ENCODE results near the gene TMEM225.
"Not testable (repeated sequence)": the region's sequence is repeated elsewhere in the genome, so short reads cannot be mapped to it uniquely, and the experiment has no call there.

TMEM225 gene, protein sequence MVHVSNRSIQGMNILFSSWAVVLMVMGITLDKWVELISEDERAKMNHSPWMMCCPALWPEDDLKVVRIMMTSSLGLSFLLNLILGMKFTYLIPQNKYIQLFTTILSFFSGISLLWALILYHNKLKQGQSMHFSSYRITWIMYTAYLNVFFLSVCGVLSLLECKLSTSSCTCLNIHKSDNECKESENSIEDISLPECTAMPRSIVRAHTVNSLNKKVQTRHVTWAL

DNA sequence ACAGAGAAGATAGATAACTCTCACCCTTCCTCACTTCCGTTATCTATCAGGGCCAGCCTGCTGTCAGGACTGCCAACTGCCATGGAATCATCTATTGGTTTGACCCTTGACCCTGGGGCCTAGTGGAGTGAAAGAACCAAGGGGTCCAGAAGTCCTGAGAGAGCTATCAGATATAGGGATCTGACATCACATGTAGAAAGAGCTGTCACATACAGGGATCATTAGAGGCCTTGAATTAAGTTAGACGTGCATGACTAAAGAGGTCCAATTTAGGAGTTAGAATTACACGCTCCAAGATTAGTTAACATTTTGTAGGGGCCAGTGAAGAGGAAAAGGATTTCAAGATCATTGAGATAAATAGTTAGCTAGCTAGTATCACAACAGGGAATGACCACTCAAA, at the start of gene TMEM225:
TMEM225 (minus strand) TSS at position 101 of the 400 bp plus-strand sequence. CDS start 245 bp downstream, outside the sequence.
- no peak for DNase-seq (ENCODE audit: low spot score)

DNA sequence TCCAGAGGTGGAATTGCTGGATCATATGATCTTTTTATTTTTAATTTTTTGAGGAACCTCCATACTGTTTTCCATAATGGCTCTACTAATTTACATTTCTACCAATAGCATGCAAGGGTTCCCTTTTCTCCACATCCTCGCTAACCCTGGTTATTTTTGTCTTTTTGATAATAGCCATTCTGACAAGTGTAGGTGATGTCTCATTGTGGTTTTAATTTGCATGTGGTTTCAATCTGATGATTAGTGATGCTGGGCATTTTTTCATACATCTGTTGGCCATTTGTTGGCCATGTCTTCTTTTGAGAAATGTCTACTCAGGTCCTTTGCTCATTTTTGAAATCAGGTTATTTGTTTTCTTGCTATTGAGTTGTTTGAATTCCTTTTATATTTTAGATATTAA, 38.6 kb upstream of the TMEM225 start:
- DNase-seq (ENCODE audit: low spot score), result no peak

DNA sequence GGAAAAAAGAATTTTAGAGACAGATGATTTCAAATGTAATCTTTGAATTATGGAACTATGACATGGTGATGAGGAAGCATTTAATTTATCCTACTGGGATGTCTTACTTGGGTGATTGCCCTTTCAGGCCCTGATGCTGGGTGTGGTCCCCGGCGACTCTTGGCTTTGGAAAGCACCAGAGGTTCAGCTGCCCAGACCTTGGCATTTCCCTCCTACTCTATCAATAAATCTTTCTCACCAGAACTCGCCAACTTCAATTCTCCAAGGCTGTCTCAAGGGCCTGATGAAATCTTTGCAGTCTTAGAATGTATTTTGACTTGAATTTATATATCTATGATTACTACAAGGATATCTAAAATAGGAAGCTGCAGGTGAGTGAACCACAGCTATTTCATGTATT, 35.5 kb upstream of the TMEM225 start:
- no peak for DNase-seq (ENCODE audit: low spot score)

DNA sequence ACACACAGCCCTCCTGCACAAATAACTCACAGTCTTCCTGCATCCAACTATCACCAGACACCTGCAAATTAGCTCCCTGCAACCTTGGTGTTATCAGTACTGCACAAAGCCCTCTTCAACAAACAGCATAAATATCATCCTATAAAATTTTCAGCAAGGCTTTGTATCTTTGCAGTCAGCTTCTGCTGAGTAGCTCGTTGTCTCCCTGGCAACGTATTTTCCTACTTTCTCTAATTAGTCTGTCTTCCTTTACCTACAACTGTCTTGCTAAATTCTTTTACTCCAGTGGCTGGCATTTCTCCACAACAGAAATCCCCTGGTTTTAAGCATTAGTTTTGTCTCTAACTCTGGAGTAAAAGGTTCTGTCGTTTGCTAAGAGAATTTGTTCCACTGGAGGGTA, 20.4 kb upstream of the TMEM225 start:
- DNase-seq (ENCODE audit: low spot score), result no peak

DNA sequence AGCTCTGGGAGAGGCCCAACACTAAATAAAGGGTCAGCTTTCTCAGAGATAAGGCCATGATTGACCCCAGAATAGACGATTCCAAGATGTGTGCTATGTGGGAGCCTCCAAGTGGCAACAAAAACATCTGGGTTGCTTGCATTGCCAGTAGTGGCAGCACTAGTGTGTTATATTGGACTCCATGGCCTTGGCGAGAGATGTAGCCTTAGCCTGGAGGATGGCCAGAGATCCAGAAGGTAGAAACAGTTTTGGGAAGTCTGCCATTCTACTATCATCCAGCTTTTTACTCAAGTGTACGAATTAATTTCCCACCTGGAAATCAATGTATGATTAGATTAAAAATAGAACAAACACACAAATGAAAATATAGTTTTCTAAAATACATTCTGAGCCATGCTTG, 19.5 kb upstream of the TMEM225 start:
- DNase-seq (ENCODE audit: low spot score), result no peak

DNA sequence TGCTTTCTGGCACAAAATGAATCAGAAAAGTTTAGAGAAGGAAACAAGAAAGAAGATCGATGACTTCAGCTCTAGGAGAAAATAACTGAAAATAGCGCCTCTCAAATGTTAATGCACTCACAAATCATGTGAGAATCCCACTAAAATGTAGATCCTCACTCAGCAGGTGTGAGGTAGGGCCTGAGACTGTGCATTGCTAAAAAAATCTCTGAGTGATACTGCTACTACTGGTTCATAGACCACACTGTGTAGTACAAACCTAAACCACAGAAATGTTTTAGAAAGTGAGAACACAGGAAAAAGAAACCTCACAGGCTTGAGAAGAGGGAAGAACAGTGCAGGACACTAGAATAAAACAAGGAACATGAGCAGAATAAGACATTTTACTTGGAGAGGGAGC, 18.5 kb upstream of the TMEM225 start:
- no peak for DNase-seq (ENCODE audit: low spot score)

DNA sequence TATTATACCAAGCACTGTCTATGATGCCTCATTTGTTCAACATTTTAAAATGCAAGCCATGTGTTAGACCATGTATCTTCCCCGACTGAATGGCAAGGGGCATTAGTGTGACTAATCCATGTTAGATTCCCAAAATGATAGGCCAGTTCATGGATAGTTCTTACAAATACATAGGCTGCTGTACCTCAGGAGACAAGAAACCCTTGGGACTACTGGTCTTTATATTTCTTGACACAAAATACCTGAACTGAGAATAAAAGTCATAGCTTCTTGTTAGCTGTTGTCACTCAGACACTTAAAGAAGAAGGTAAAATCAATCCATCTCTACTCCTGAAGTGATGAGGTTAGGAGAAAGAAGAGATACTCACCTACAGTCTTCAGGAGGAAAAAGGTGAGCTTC, 16.4 kb upstream of the TMEM225 start, which contains the start of gene OR8D4:
OR8D4 (plus strand) TSS at position 301 of the 400 bp plus-strand sequence. CDS start 4,265 bp downstream, outside the sequence.
- no peak for DNase-seq (ENCODE audit: low spot score)

DNA sequence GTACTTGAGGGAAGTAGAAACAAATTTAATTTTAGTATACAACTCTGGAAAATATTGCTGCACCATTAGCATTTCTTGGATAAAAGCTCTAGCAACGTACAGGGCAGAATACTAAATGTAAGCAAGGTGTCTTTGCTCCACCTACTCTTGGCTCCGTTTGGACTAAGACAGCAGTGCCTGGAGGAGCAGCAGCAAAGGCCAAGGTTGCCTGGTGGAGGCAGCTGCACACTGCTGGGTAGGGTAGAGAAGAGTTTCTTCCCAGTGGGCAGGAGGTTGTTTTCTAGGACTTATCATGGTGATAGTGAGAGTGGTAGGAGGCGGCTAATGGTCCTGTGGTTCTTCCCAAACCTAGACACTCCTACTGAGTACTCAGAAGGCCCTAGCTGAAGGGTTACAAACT, 14.3 kb upstream of the TMEM225 start:
- no peak for DNase-seq (ENCODE audit: low spot score)

DNA sequence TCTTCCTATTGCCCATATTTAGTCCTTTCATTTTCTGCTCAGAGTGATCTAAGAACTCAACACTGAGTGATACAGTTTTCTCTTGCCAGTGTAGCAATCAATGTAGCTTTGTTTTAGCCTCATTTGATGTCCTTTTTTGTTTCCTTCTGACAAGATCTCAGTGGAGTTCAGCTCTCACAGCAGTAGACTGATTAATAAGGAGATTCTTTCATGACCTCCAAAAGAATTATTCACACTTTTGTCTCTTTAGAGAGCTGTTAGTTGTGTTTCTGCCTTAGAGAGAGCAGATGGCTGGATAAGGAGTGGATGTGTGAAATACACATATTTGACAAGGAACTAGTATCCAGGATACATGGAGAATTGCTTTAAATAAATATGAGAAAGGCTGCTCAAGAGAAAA, 6.6 kb upstream of the TMEM225 start:
- DNase-seq (ENCODE audit: low spot score), result no peak

DNA sequence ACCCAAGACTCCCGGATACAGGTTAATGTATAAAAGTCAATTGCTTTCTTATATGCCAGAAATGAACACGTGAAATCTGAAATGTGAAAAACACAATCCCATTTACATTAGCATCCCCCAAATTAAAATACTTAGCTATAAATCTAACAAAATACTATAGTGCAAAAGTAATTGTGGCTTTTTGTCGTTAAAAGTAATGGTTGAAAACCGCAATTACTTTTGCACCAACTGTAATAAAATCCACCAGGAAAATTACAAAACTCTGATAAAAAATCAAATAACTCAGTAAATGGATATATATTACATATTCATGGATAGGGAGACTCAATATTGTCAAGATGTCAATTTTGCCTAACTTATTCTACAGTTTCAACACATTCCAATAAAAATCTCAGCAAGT, 4.6 kb downstream of the TMEM225 start:
- no peak for DNase-seq (ENCODE audit: low spot score)

DNA sequence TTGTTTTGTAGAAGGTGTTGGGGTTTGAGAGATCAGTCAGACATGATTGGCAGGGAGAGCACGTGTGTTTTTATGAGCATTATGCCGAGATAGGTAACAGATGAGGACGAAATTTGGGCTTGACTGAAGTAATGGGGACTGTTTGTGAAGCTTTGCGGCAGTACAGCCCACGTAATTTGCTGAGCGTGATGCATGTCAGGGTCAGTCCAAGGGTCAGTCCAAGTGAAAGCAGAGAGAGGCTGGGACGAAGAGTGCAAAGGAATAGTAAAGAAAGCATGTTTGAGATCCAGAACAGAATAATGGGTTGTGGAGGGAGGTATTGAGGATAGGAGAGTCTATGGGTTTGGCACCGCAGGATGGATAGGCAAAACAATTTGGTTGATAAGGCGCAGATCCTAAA, 17.7 kb downstream of the TMEM225 start:
- not testable (repeated sequence) for DNase-seq (ENCODE audit: low spot score)

DNA sequence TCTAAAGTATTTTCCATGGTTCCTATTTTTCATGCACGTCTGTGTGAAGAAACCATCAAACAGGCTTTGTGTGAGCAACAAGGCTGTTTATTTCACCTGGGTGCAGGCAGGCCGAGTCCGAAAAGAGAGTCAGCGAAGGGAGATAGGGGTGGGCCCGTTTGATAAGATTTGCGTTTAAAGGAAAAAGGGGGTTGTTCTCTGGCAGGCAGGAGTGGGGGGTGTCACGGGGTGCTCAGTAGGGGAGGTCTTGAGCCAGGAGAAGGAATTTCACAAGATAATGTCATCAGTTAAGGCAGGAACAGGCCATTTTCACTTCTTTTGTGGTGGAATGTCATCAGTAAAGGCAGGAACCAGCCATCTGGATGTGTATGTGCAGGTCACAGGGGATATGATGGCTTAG, 20.2 kb downstream of the TMEM225 start:
- DNase-seq (ENCODE audit: low spot score), result not testable (repeated sequence)

DNA sequence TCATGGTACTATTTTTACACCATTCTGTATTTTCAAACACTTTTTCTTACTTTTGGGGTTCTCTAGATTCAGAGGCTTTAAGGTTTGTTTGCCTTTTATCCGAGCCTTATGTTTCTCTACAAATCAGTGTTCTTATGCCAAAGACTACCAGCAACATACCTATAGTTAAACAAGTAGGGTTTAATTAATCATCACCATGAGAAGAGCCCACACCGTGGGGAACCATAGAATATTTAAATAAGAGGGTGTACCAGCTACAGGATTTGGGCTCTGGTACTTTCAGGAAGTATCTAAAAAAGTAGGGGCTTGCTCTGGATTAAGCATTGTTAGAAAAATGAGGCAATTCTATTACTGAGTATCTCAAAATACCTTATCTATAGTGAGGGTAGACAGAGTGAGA, 25.7 kb downstream of the TMEM225 start:
- DNase-seq (ENCODE audit: low spot score), result no peak

DNA sequence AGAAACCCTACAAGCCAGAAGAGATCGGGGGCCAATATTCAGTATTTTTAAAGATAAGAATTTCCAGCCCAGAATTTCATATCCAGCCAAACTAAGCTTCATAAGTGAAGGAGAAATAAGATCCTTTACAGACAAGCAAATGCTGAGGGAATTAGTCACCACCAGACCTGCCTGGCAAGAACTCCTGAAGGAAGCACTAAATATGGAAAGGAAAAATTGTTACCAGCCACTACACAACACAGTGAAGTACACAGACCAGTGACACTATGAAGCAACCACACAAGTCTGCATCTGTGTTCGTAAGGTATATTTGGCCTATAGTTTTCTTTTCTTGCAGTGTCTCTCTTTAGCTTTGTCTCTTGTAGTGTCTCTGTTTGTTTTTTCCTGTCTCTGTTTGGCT, 29.0 kb downstream of the TMEM225 start:
- no peak for DNase-seq (ENCODE audit: low spot score)

DNA sequence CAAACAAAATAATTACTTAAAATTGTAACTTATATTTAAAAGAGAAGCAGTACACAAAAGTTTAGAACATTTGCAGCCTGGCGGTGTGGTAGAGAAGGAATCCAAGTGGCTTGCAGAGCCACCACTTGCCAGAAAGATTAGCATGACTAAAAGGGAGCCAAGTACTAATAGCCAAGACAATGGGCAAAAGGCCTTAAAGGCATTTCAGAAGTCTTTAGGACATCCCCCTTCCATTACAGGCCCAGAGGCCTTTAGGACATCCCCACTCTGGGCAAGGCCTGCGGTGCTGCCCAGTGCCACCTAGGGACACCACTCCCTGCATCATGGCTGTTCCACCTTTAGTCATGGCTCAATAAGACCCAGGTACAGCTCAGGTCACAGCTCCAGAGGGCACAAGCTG, 32.4 kb downstream of the TMEM225 start:
- no peak for DNase-seq (ENCODE audit: low spot score)

DNA sequence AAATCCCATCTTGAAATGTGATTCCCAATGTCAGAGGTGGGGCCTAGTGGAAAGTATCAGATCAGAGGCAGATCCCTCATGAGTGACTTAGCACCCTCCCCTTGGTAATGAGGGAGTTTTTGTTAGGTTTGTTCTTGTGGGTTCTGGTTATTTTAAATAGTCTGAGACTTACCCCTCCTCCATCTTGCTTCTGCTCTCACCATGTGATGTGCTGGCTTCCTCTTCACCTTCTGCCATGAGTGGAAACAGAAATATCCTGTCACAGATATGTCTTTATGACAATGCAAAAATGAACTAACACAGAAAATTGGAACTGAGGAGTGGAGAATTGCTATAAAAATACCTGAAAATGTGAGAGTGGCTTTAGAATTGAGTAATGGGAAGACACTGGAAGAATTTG, 33.1 kb downstream of the TMEM225 start:
- no peak for DNase-seq (ENCODE audit: low spot score)

DNA sequence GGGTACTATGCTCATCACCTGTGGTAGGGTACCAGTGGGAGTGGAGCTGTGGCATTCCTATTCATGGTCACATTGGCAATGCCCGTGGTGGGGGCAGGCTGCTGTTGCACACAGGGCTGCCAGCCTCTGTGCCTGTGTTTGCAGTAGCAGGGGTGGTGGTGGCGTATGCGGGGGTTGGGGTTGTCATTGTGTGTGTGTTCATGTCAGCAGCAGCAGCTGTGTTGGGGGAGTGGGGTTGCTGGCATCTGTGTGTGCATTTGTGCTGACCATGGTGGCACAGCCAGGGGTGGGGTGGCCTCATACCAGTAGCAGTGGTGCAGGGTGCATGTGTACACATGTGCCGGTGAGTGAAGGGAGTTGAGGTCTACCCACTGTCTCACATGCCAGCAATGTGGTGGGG, 34.4 kb downstream of the TMEM225 start:
- no peak for DNase-seq (ENCODE audit: low spot score)

DNA sequence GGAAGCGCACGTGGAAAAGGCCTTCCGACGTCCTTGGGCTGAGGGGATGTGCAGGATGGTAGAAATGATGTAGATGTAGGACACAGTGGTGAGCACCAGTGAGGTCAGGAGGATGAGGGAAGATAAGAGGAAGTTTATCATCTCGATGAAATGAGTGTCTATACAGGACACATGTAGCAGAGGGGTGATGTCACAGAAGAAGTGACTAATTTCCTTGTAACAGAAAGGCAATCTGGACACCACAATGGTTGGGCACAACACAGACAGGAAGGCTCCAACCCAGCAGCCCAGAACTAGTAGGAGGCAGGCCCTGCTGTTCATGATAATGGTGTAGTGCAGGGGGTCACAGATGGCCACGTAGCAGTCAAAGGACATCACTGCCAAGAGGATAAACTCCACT, 44.3 kb downstream of the TMEM225 start:
- no peak for DNase-seq (ENCODE audit: low spot score)

DNA sequence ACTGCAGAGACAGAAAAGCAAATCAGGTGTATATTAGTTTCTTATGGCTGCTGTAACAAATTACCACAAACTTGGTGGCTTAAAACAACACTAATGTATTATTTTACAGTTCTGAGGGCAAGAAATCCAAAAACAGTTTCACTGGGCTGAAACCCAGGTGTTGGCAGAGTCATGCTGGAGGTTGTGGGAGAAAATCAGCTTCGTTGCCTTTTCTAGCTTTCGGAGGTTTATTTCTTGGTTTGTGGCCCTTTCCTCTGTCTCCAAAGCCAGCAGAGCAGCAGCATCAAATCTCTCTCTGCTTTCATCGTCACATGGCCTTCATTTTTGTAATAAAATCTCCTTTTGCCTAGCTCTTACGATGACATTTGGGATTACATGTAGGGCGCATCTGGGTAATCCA, 46.3 kb downstream of the TMEM225 start:
- DNase-seq (ENCODE audit: low spot score), result no peak

DNA sequence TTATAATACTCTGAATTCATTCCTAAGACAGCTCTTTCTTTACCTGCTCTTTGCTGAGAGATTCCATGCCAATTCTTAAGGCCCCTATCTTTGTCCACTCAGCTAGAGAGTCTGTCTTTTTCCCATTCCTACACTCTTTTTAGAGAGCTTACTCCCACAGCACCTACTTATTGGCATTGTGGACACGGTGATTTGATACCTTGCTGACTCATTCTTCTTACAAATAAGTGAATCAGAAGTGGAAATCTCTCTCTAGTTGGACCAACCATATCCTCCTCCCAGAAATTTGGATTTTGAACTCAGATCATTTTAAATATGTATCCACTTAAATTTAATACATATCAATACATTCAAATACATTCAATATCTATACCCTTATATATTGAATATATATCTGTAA, 46.8 kb downstream of the TMEM225 start:
- DNase-seq (ENCODE audit: low spot score), result no peak

DNA sequence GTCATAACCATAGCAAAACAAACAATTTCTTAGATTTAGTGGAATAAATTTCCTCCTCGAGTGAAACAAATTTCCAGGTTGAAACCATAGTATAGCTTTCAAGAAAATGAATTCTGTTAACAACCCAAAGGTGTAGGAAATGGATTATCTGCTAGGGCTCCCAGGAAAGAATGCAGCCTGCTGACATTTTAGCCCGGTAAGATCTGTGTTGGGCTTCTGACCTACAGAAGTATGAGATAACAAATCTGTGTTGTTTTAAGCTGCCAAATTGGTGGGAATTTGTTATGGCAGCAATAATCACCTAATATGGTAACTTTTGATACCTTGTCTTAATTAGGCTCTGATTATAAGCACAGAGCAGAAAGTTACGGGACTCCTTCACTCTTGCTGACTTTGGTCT, 47.3 kb downstream of the TMEM225 start:
- DNase-seq (ENCODE audit: low spot score), result no peak

DNA sequence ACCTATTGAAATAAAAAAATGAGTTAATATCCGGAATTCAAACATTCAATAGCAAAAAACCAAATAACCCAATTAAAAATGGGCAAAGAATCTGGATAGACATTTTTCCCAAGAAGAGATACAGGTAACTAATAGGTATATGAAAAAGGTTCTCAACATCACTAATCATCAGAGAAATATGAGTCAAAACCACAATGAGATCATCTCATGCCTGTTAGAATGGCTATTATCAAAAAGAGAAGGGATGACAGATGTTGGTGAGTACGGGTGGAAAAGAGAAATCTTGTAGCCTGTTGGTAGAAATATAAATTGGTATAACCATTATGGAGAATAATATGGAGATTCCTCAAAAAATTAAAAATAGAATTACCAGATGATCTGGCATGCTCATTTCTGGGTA, 52.4 kb downstream of the TMEM225 start:
- DNase-seq (ENCODE audit: low spot score), result no peak
